GM12892 (cell line): ENCODE measurements around the gene FBXO38.

Experiments used
- POLR2A ChIP-seq: IDR thresholded peaks from 2 replicates; pipeline ENCODE4 v1.6.1; 2011; ENCODE audit warnings: low read depth, low read length, control low read depth
- POLR2AphosphoS5 ChIP-seq: IDR thresholded peaks from 2 replicates; pipeline ENCODE4 v1.6.1; 2011; ENCODE audit warnings: low read depth, low read length, control low read depth

DNA sequence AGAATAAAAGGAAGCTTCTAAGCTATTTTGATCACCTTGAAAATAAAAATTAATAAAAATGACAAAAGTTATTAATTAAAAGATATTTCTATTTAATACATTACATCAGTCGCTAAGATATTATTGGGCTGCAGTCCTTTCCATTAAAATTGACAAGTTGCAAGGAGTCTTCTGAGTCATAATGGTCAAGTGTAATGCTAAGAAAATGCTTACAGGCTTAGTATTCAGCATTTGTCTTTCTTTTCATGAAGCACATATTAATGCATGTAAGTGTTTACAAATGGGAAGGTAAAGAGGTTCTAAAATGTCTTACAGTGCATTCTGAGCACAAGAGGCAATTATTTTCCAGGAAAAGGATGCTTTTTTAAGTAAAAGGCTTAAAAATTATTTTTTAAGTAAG lies 31.1 kb upstream of the FBXO38 start:
- TF ChIP-seq POLR2A (no peak), POLR2AphosphoS5 (no peak)
